COLO668 (cell line): ENCODE results near the gene VEZF1.

Source experiments
- DNase-seq: peaks from one replicate; lab custom pipeline; 2025; ENCODE audit not compliant: unreplicated experiment; lab: John Stamatoyannopoulos, UW

The VEZF1 gene

GRCh38 chr17:57931488-57932137 is 56.4 kb downstream of the VEZF1 start:
- no peak for DNase-seq

- no peak for DNase-seq
Measured at GRCh38 chr17:57930239-57930638, 57.8 kb downstream of the VEZF1 start.

- no peak for DNase-seq
Measured at GRCh38 chr17:57929386-57929785, 58.7 kb downstream of the VEZF1 start.

GRCh38 chr17:57928928-57929327 is 59.1 kb downstream of the VEZF1 start:
- DNase-seq, result no peak

GRCh38 chr17:57927048-57927723 is 60.9 kb downstream of the VEZF1 start:
- DNase-seq, result peak; percentile 57

- DNase-seq, result no peak
Measured at GRCh38 chr17:57926723-57927047, 61.4 kb downstream of the VEZF1 start.

GRCh38 chr17:57925361-57925990 is 62.6 kb downstream of the VEZF1 start:
- peak; percentile 17 for DNase-seq

GRCh38 chr17:57924677-57925076 is 63.4 kb downstream of the VEZF1 start:
- no peak for DNase-seq
